GM21423 (cell line): ENCODE results near the gene ZNF605.
"Not testable (repeated sequence)": the region's sequence is repeated elsewhere in the genome, so short reads cannot be mapped to it uniquely, and the experiment has no call there.

ENCODE experiments used
- ATAC-seq: cut with Tn5 transposase; IDR thresholded peaks from one replicate; pipeline ENCODE4 v1.9.1; 2021; ENCODE audit warnings: mild to moderate bottlenecking, moderate library complexity; ENCODE audit not compliant: unreplicated experiment

Gene ZNF605

GRCh38 chr12:132956011-132956788 lies at the start of gene ZNF605:
TSS of gene ZNF605 (minus strand) at chr12:132956306. CDS start at chr12:132945635, 10,671 bp downstream.
- peak; percentile 92 for ATAC-seq

GRCh38 chr12:132998741-132999140 lies 42.6 kb upstream of the ZNF605 start:
- ATAC-seq, result no peak

- ATAC-seq, result peak; percentile 10
Measured at GRCh38 chr12:132986885-132987225, 30.7 kb upstream of the ZNF605 start.

- peak; percentile 99 for ATAC-seq
Measured at GRCh38 chr12:132986001-132986884, 30.1 kb upstream of the ZNF605 start, which contains the start of gene ZNF26. TSS of gene ZNF26 (plus strand) at chr12:132986367. CDS start at chr12:132986841, 474 bp downstream.

- not testable (repeated sequence) for ATAC-seq
Measured at GRCh38 chr12:132976870-132977269, 20.8 kb upstream of the ZNF605 start.

- no peak for ATAC-seq
Measured at GRCh38 chr12:132972374-132972773, 16.3 kb upstream of the ZNF605 start.

GRCh38 chr12:132967736-132968135 lies 11.6 kb upstream of the ZNF605 start:
- no peak for ATAC-seq

- no peak for ATAC-seq
Measured at GRCh38 chr12:132966676-132967415, 10.7 kb upstream of the ZNF605 start.

- ATAC-seq, result no peak
Measured at GRCh38 chr12:132965796-132966195, 9.7 kb upstream of the ZNF605 start.

GRCh38 chr12:132963947-132964346 lies 7.8 kb upstream of the ZNF605 start:
- not testable (repeated sequence) for ATAC-seq

GRCh38 chr12:132961790-132962189 lies 5.7 kb upstream of the ZNF605 start:
- ATAC-seq, result not testable (repeated sequence)

GRCh38 chr12:132955094-132956010 lies 754 bp downstream of the ZNF605 start:
- ATAC-seq, result peak; percentile 42

GRCh38 chr12:132954471-132955048 lies 1.5 kb downstream of the ZNF605 start:
- no peak for ATAC-seq

- no peak for ATAC-seq
Measured at GRCh38 chr12:132953771-132954170, 2.3 kb downstream of the ZNF605 start.

GRCh38 chr12:132953163-132953425 lies 3.0 kb downstream of the ZNF605 start:
- ATAC-seq, result no peak

- no peak for ATAC-seq
Measured at GRCh38 chr12:132952371-132953162, 3.5 kb downstream of the ZNF605 start.

GRCh38 chr12:132951649-132952048 lies 4.5 kb downstream of the ZNF605 start:
- ATAC-seq, result no peak

- ATAC-seq, result no peak
Measured at GRCh38 chr12:132950844-132951535, 5.1 kb downstream of the ZNF605 start.
